HG03442 (cell line): ENCODE data around the gene PRUNE1.

Experiments used
- ATAC-seq: cut with Tn5 transposase; IDR thresholded peaks from one replicate; pipeline ENCODE4 v1.9.1; 2021; ENCODE audit warnings: mild to moderate bottlenecking, moderate library complexity; ENCODE audit not compliant: unreplicated experiment

Gene PRUNE1

GRCh38 chr1:151048645-151049032 lies 40.4 kb downstream of the PRUNE1 start:
- ATAC-seq, result no peak

- ATAC-seq, result no peak
Observed at GRCh38 chr1:151049458-151049857, 41.2 kb downstream of the PRUNE1 start.

GRCh38 chr1:151050051-151050688 lies 41.9 kb downstream of the PRUNE1 start:
- ATAC-seq, result no peak

- no peak for ATAC-seq
Observed at GRCh38 chr1:151051356-151052009, 43.2 kb downstream of the PRUNE1 start.

- no peak for ATAC-seq
Observed at GRCh38 chr1:151054971-151055547, 46.8 kb downstream of the PRUNE1 start.

- ATAC-seq, result no peak
Observed at GRCh38 chr1:151055581-151055980, 47.3 kb downstream of the PRUNE1 start.

- no peak for ATAC-seq
Observed at GRCh38 chr1:151056149-151056548, 47.9 kb downstream of the PRUNE1 start.

GRCh38 chr1:151058692-151059091 lies 50.4 kb downstream of the PRUNE1 start:
- ATAC-seq, result no peak

- peak; percentile 67 for ATAC-seq
Observed at GRCh38 chr1:151059109-151060006, 51.1 kb downstream of the PRUNE1 start, which contains the start of gene CDC42SE1. Gene CDC42SE1, minus strand, starts transcription at chr1:151059622. Its CDS starts 3,892 bp downstream, at chr1:151055730.

GRCh38 chr1:151060007-151060656 lies 51.9 kb downstream of the PRUNE1 start, which contains the start of gene MLLT11:
Gene MLLT11, plus strand, starts transcription at chr1:151060397. Its CDS starts 6,828 bp downstream, at chr1:151067225.
- ATAC-seq, result no peak

- no peak for ATAC-seq
Observed at GRCh38 chr1:151060657-151061421, 52.6 kb downstream of the PRUNE1 start.

GRCh38 chr1:151061704-151062103 lies 53.5 kb downstream of the PRUNE1 start:
- ATAC-seq, result no peak

- no peak for ATAC-seq
Observed at GRCh38 chr1:151062741-151063371, 54.6 kb downstream of the PRUNE1 start.

GRCh38 chr1:151065089-151065645 lies 56.9 kb downstream of the PRUNE1 start:
- no peak for ATAC-seq

- ATAC-seq, result no peak
Observed at GRCh38 chr1:151067185-151067584, 58.9 kb downstream of the PRUNE1 start.

- ATAC-seq, result no peak
Observed at GRCh38 chr1:151069103-151069486, 60.8 kb downstream of the PRUNE1 start.

GRCh38 chr1:151070474-151071276 lies 62.4 kb downstream of the PRUNE1 start, which contains the start of gene GABPB2:
Gene GABPB2, plus strand, starts transcription at chr1:151070761. Its CDS starts 17,429 bp downstream, at chr1:151088190.
- ATAC-seq, result peak; percentile 81

- ATAC-seq, result no peak
Observed at GRCh38 chr1:151072224-151072623, 64.0 kb downstream of the PRUNE1 start.
